Progenitor cell of endocrine pancreas (in vitro differentiated cells): ENCODE measurements around the gene CNTNAP2. TPM values are rescaled to one million over a fixed set of nuclear protein-coding genes. Genes with fewer than 3 reads are reported as not detected.
A peak's percentile ranks its signal among the peaks of the same experiment; 100 is the strongest.

Experiments
- DNase-seq: peaks from one replicate; pipeline ENCODE4 v3.0.0; 2021; ENCODE audit warnings: low spot score; ENCODE audit not compliant: unreplicated experiment
- H3K27ac Mint-ChIP-seq: 2 replicates; pipeline ENCODE4 v1.8.0; 2021; ENCODE audit warnings: mild to moderate bottlenecking, moderate library complexity, mixed read lengths
- H3K27me3 Mint-ChIP-seq: 2 replicates; pipeline ENCODE4 v1.8.0; 2021; ENCODE audit warnings: mixed read lengths
- H3K36me3 Mint-ChIP-seq: 2 replicates; pipeline ENCODE4 v1.8.0; 2022; ENCODE audit warnings: mixed read lengths; ENCODE audit not compliant: insufficient read depth
- H3K4me1 Mint-ChIP-seq: 2 replicates; pipeline ENCODE4 v1.8.0; 2021; ENCODE audit warnings: low read depth, mixed read lengths
- H3K4me3 Mint-ChIP-seq: 2 replicates; pipeline ENCODE4 v1.8.0; 2021; ENCODE audit warnings: low read depth, mild to moderate bottlenecking, moderate library complexity, mixed read lengths
- H3K9me3 Mint-ChIP-seq: 2 replicates; pipeline ENCODE4 v1.8.0; 2021; ENCODE audit warnings: low read depth, mixed read lengths
- CTCF ChIP-seq: fragments of 200-600 bp; sonication (generic); IDR thresholded peaks from one replicate; pipeline ENCODE4 v1.5.0; 2021; ENCODE audit warnings: antibody characterized with exemption, mild to moderate bottlenecking; ENCODE audit not compliant: unreplicated experiment
- total RNA-seq: library from RNA; stranded (reverse); gene quantifications from 2 replicates; pipeline ENCODE4 v1.2.1, GENCODE V29; 2021

CNTNAP2 gene
- total RNA-seq, 1 donor from 2014 or later, result 6.5 TPM

- H3K27ac Mint-ChIP-seq, result no peak overlapping the region
- no peak for DNase-seq
- H3K4me1 Mint-ChIP-seq, result peaks cover 2% of the 10 kb centered on the region
- no peaks in the 10 kb centered on the region for H3K36me3 Mint-ChIP-seq
- H3K4me3 Mint-ChIP-seq, result no peak overlapping the region
- no peaks in the 10 kb centered on the region for H3K9me3 Mint-ChIP-seq
- peak; percentile 17 for TF ChIP-seq CTCF
- H3K27me3 Mint-ChIP-seq, result no peaks in the 10 kb centered on the region
These were observed 844.3 kb downstream of the CNTNAP2 start for GRCh38 chr7:146960773-146961391.

GRCh38 chr7:146961617-146962016 lies 845.0 kb downstream of the CNTNAP2 start:
- no peaks in the 10 kb centered on the region for H3K27me3 Mint-ChIP-seq
- no peaks in the 10 kb centered on the region for H3K9me3 Mint-ChIP-seq
- peaks cover 2% of the 10 kb centered on the region for H3K4me1 Mint-ChIP-seq
- TF ChIP-seq CTCF, result no peak
- no peak for DNase-seq
- H3K4me3 Mint-ChIP-seq, result no peak overlapping the region
- no peak overlapping the region for H3K27ac Mint-ChIP-seq
- no peaks in the 10 kb centered on the region for H3K36me3 Mint-ChIP-seq

GRCh38 chr7:146966274-146966673 lies 849.7 kb downstream of the CNTNAP2 start:
- H3K4me1 Mint-ChIP-seq, result no peaks in the 10 kb centered on the region

GRCh38 chr7:146982482-146982881 lies 865.9 kb downstream of the CNTNAP2 start:
- H3K9me3 Mint-ChIP-seq, result no peaks in the 10 kb centered on the region
- no peak overlapping the region for H3K4me3 Mint-ChIP-seq
- H3K27ac Mint-ChIP-seq, result no peak overlapping the region
- no peak for TF ChIP-seq CTCF
- peaks cover 7% of the 10 kb centered on the region for H3K4me1 Mint-ChIP-seq
- DNase-seq, result no peak
- H3K36me3 Mint-ChIP-seq, result no peaks in the 10 kb centered on the region
- no peaks in the 10 kb centered on the region for H3K27me3 Mint-ChIP-seq

More at GRCh38 chr7:146966274-146966673, 849.7 kb downstream of the CNTNAP2 start:
- Mint-ChIP-seq H3K9me3 (peaks cover 3% of the 10 kb centered on the region), H3K27ac (no peak overlapping the region), H3K36me3 (no peaks in the 10 kb centered on the region), H3K4me3 (no peak overlapping the region), H3K27me3 (no peaks in the 10 kb centered on the region)
- DNase-seq, result no peak
- TF ChIP-seq CTCF, result no peak

GRCh38 chr7:146991596-146991995 lies 875.0 kb downstream of the CNTNAP2 start:
- TF ChIP-seq CTCF, result no peak
- H3K9me3 Mint-ChIP-seq, result peaks cover 5% of the 10 kb centered on the region
- no peak overlapping the region for H3K27ac Mint-ChIP-seq
- no peaks in the 10 kb centered on the region for H3K36me3 Mint-ChIP-seq
- H3K4me1 Mint-ChIP-seq, result no peaks in the 10 kb centered on the region
- no peak overlapping the region for H3K4me3 Mint-ChIP-seq
- DNase-seq, result no peak
- H3K27me3 Mint-ChIP-seq, result no peaks in the 10 kb centered on the region
